GM23338 (cell line): ENCODE results near the gene FAM20C. TPM values are rescaled to one million over a fixed set of nuclear protein-coding genes. Genes with fewer than 3 reads are reported as not detected.

ENCODE experiments used
- ATAC-seq: fragments of 200-7000 bp; cut with Tn5 transposase; 3 replicates; pipeline ENCODE4 v1.9.1; 2020
- DNase-seq: peaks from one replicate; pipeline ENCODE4 v3.0.0-alpha.2; 2015; ENCODE audit warnings: low spot score
- H2AFZ ChIP-seq: fragments of 200-600 bp; sonication (generic); 2 replicates; pipeline ENCODE4 v1.8.0; 2016; ENCODE audit warnings: antibody characterized with exemption, mild to moderate bottlenecking, moderate library complexity
- H3F3A ChIP-seq: fragments of 200-600 bp; sonication (generic); replicated peaks from 2 replicates; pipeline ENCODE4 v1.8.0; 2017; ENCODE audit warnings: antibody characterized with exemption, mixed run types, low read depth
- H3K27ac ChIP-seq: fragments of 200-600 bp; sonication (generic); 2 replicates; pipeline ENCODE4 v1.6.1; 2016; ENCODE audit warnings: low read depth
- H3K27me3 ChIP-seq: fragments of 200-600 bp; sonication (generic); 2 replicates; pipeline ENCODE4 v1.8.0; 2016; ENCODE audit warnings: mild to moderate bottlenecking, mixed run types, moderate library complexity; ENCODE audit not compliant: insufficient read depth
- H3K36me3 ChIP-seq: fragments of 200-600 bp; sonication (generic); 2 replicates; pipeline ENCODE4 v1.8.0; 2016; ENCODE audit warnings: mild to moderate bottlenecking; ENCODE audit not compliant: insufficient read depth
- H3K4me1 ChIP-seq: fragments of 200-600 bp; sonication (generic); 2 replicates; pipeline ENCODE4 v1.8.0; 2016; ENCODE audit warnings: mild to moderate bottlenecking, moderate library complexity; ENCODE audit not compliant: insufficient read depth
- H3K4me2 ChIP-seq: fragments of 200-600 bp; sonication (generic); 2 replicates; pipeline ENCODE4 v1.7.1; 2017; ENCODE audit warnings: mixed run types
- H3K4me3 ChIP-seq: fragments of 200-600 bp; sonication (generic); 2 replicates; pipeline ENCODE4 v1.6.1; 2016; ENCODE audit warnings: mixed run types
- H3K79me2 ChIP-seq: fragments of 200-600 bp; sonication (generic); replicated peaks from 2 replicates; pipeline ENCODE4 v1.8.0; 2017; ENCODE audit warnings: mild to moderate bottlenecking; ENCODE audit not compliant: insufficient read depth
- H3K9me2 ChIP-seq: fragments of 200-600 bp; sonication (generic); 2 replicates; pipeline ENCODE4 v1.8.0; 2017; ENCODE audit not compliant: insufficient read depth
- H4K20me1 ChIP-seq: fragments of 200-600 bp; sonication (generic); replicated peaks from 2 replicates; pipeline ENCODE4 v1.8.0; 2017; ENCODE audit warnings: mild to moderate bottlenecking; ENCODE audit not compliant: insufficient read depth
- H3K27ac Mint-ChIP-seq: 2 replicates; pipeline ENCODE4 v1.8.0; 2020; ENCODE audit warnings: inconsistent platforms, mild to moderate bottlenecking, moderate library complexity, mixed read lengths
- H3K27me3 Mint-ChIP-seq: 3 replicates; pipeline ENCODE4 v1.8.0; 2022; ENCODE audit warnings: low read depth, mild to moderate bottlenecking, moderate library complexity, mixed read lengths, inconsistent platforms; ENCODE audit not compliant: insufficient read depth, poor library complexity
- H3K36me3 Mint-ChIP-seq: 3 replicates; pipeline ENCODE4 v1.8.0; 2021; ENCODE audit warnings: low read depth, mild to moderate bottlenecking, inconsistent platforms, moderate library complexity, mixed read lengths
- H3K4me1 Mint-ChIP-seq: 3 replicates; pipeline ENCODE4 v1.8.0; 2020; ENCODE audit warnings: mild to moderate bottlenecking, inconsistent platforms, mixed read lengths
- H3K4me3 Mint-ChIP-seq: 3 replicates; pipeline ENCODE4 v1.8.0; 2021; ENCODE audit warnings: moderate library complexity, mild to moderate bottlenecking, inconsistent platforms, mixed read lengths
- H3K9me3 Mint-ChIP-seq: 3 replicates; pipeline ENCODE4 v1.8.0; 2020; ENCODE audit warnings: moderate library complexity, mild to moderate bottlenecking, inconsistent platforms, mixed read lengths
- CREB1 ChIP-seq: fragments of 250-450 bp; sonication (Bioruptor Pico); IDR thresholded peaks from 2 replicates; pipeline ENCODE4 v1.5.0; 2020; ENCODE audit warnings: low read depth, mild to moderate bottlenecking, moderate library complexity
- CTCF ChIP-seq, 2 experiments: fragments of 200-600 bp in 1 of 2; sonication (generic) in 1 of 2; conservative IDR thresholded peaks; 2 replicates each; pipeline versions ENCODE4 v1.5.1 to v1.6.1; 2016 to 2017; ENCODE audit warnings: antibody characterized with exemption in 2 of 2, low read depth in 2 of 2, mild to moderate bottlenecking in 2 of 2, moderate library complexity in 1 of 2
- EZH2 ChIP-seq: fragments of 200-600 bp; sonication (generic); IDR thresholded peaks from one replicate; pipeline ENCODE4 v1.8.0; 2017; ENCODE audit warnings: antibody characterized with exemption, mild to moderate bottlenecking, low read depth; ENCODE audit not compliant: unreplicated experiment
- EZH2phosphoT487 ChIP-seq: fragments of 200-600 bp; sonication (generic); IDR thresholded peaks from one replicate; pipeline ENCODE4 v1.8.1; 2018; ENCODE audit warnings: antibody characterized with exemption; ENCODE audit not compliant: unreplicated experiment
- JUNB ChIP-seq: IDR thresholded peaks from one replicate; pipeline ENCODE4 v1.6.1; 2016; ENCODE audit warnings: antibody characterized with exemption; ENCODE audit not compliant: unreplicated experiment
- NANOG ChIP-seq: IDR thresholded peaks from 2 replicates; pipeline ENCODE4 v1.6.1; 2016; ENCODE audit warnings: antibody characterized with exemption, borderline replicate concordance
- POLR2AphosphoS5 ChIP-seq: IDR thresholded peaks from 2 replicates; pipeline ENCODE4 v1.6.1; 2016; ENCODE audit warnings: antibody characterized with exemption, low read depth
- STAT1 ChIP-seq: IDR thresholded peaks from one replicate; pipeline ENCODE4 v1.6.1; 2016; ENCODE audit warnings: antibody characterized with exemption; ENCODE audit not compliant: unreplicated experiment
- ZNF114 ChIP-seq: fragments of 250-450 bp; sonication (Bioruptor Pico); IDR thresholded peaks from 2 replicates; pipeline ENCODE4 v1.5.0; 2020; ENCODE audit warnings: mild to moderate bottlenecking, moderate library complexity
- ZNF331 ChIP-seq: fragments of 250-450 bp; sonication (Bioruptor Pico); IDR thresholded peaks from 2 replicates; pipeline ENCODE4 v1.5.0; 2020; ENCODE audit warnings: low read depth, mild to moderate bottlenecking, moderate library complexity
- ZNF462 ChIP-seq: fragments of 250-450 bp; sonication (Bioruptor Pico); IDR thresholded peaks from 2 replicates; pipeline ENCODE4 v1.5.0; 2020; ENCODE audit warnings: mild to moderate bottlenecking, moderate library complexity
- polyA plus RNA-seq: library from polyadenylated mRNA; unstranded; fragments of >200 nt; fragmentation: Nextera tagmentation; extraction: Ambion mirVana; gene quantifications from 2 replicates; pipeline ENCODE4 v1.2.1, GENCODE V29; 2016
- total RNA-seq: library from RNA; depleted of rRNA; stranded (reverse); fragments of >200 nt; shearing (Covaris generic); gene quantifications from 2 replicates; pipeline ENCODE4 v1.2.3, GENCODE V29; 2014
- TF ChIP-seq, protein P1 (sequence below): IDR thresholded peaks from 2 replicates; pipeline ENCODE4 v1.6.1; 2016; ENCODE audit warnings: antibody characterized with exemption

FAM20C gene
- total and polyA plus RNA-seq, 2 experiments from 2014 or later, result 7.6 to 24.8 TPM

DNA sequence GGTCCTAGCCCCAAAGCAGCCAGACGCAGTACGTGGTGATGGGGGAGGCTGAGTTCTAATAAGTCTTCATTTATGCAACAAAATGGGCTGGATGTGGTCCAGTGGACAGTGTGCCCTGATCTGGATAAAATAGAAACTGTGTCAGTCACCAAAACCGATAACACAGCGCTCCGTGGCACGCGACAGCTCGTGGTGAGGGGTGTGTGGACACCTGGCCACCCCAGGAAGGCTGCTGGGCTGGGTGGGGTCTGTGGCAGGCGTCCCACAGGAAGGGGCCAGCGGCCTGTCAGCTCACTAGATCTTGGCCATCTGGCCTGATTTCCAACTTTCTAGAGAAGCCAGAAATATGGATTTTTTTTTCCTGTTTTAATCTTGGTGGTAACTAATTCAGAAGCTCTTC, 17.0 kb downstream of the FAM20C start:
- Mint-ChIP-seq H3K9me3 (peaks cover 4% of the 10 kb centered on the region), H3K27ac (no peak overlapping the region), H3K4me3 (no peak overlapping the region), H3K4me1 (peaks cover 10% of the 10 kb centered on the region), H3K27me3 (peaks cover 18% of the 10 kb centered on the region), H3K36me3 (peaks cover 71% of the 10 kb centered on the region)
- Histone ChIP-seq H3K79me2 (peaks cover 13% of the 10 kb centered on the region), H4K20me1 (no peaks in the 10 kb centered on the region), H3K9me2 (no peaks in the 10 kb centered on the region), H3K27ac (no peak overlapping the region), H3K36me3 (no peaks in the 10 kb centered on the region; the same call in 1 of the 2 replicates), H3F3A (no peaks in the 10 kb centered on the region), H3K4me3 (no peak overlapping the region), H3K4me1 (no peaks in the 10 kb centered on the region), H2AFZ (no peak overlapping the region), H3K4me2 (no peak overlapping the region), H3K27me3 (no peaks in the 10 kb centered on the region)
- no peak for ATAC-seq
- TF ChIP-seq ZNF114 (CRISPR knock-in tag), result no peak
- TF ChIP-seq ZNF331 (CRISPR knock-in tag), result no peak
- no peak for DNase-seq

GRCh38 chr7:209906-210305, 17.5 kb downstream of the FAM20C start:
- peaks cover 67% of the 10 kb centered on the region for H3K36me3 Mint-ChIP-seq
- H3K27ac ChIP-seq, result no peak overlapping the region
- H3K4me3 ChIP-seq, result no peak overlapping the region
- no peaks in the 10 kb centered on the region for H3K9me2 ChIP-seq
- peaks cover 10% of the 10 kb centered on the region for H3K4me1 Mint-ChIP-seq
- no peak overlapping the region for H3K27ac Mint-ChIP-seq
- no peaks in the 10 kb centered on the region; the same call in 1 of the 2 replicates for H3K36me3 ChIP-seq
- H3K27me3 Mint-ChIP-seq, result peaks cover 18% of the 10 kb centered on the region
- H3K9me3 Mint-ChIP-seq, result peaks cover 4% of the 10 kb centered on the region
- no peak overlapping the region for H3K4me3 Mint-ChIP-seq
- peaks cover 13% of the 10 kb centered on the region for H3K79me2 ChIP-seq
- no peaks in the 10 kb centered on the region for H4K20me1 ChIP-seq
- H3K27me3 ChIP-seq, result no peaks in the 10 kb centered on the region
- no peaks in the 10 kb centered on the region for H3F3A ChIP-seq
- ATAC-seq (no peak), DNase-seq (no peak)
- H3K4me1 ChIP-seq, result no peaks in the 10 kb centered on the region
- no peak overlapping the region for H2AFZ ChIP-seq
- H3K4me2 ChIP-seq, result no peak overlapping the region
- TF ChIP-seq POLR2AphosphoS5 (no peak), EZH2 (no peak), CTCF (conservative IDR thresholded peaks at IDR 0.05; ENCODE audit: low read depth in 2 of 2) (no peak), JUNB (no peak), ZNF114 (CRISPR knock-in tag) (no peak), ZNF462 (no peak), CREB1 (no peak), STAT1 (no peak), EZH2phosphoT487 (no peak), NANOG (no peak), ZNF331 (CRISPR knock-in tag) (no peak)
- TF ChIP-seq, protein P1, sequence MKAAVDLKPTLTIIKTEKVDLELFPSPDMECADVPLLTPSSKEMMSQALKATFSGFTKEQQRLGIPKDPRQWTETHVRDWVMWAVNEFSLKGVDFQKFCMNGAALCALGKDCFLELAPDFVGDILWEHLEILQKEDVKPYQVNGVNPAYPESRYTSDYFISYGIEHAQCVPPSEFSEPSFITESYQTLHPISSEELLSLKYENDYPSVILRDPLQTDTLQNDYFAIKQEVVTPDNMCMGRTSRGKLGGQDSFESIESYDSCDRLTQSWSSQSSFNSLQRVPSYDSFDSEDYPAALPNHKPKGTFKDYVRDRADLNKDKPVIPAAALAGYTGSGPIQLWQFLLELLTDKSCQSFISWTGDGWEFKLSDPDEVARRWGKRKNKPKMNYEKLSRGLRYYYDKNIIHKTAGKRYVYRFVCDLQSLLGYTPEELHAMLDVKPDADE, result no peak
